Trophoblast cell (in vitro differentiated cells and primary cell): Measurements from ENCODE around the gene AOX1.

ENCODE experiments used
- DNase-seq, 2 donors: peaks; one replicate each; pipeline ENCODE4 v3.0.0-alpha.2; 2016
- H2AFZ ChIP-seq: 2 replicates; pipeline ENCODE4 v1.6.1; 2013; ENCODE audit warnings: low read length, moderate library complexity, mild to moderate bottlenecking; ENCODE audit not compliant: insufficient read depth, poor library complexity
- H2AK5ac ChIP-seq: 2 replicates; pipeline ENCODE4 v1.6.1; 2013; ENCODE audit warnings: mild to moderate bottlenecking, low read length
- H2BK120ac ChIP-seq: 2 replicates; pipeline ENCODE4 v1.6.1; 2013; ENCODE audit warnings: low read length, mild to moderate bottlenecking, moderate library complexity; ENCODE audit not compliant: insufficient read depth, poor library complexity
- H2BK12ac ChIP-seq: 2 replicates; pipeline ENCODE4 v1.6.1; 2013; ENCODE audit warnings: mild to moderate bottlenecking, low read length, moderate library complexity
- H2BK5ac ChIP-seq: 2 replicates; pipeline ENCODE4 v1.6.1; 2013; ENCODE audit warnings: low read length, low read depth, moderate library complexity, mild to moderate bottlenecking; ENCODE audit not compliant: poor library complexity
- H3K14ac ChIP-seq: 2 replicates; pipeline ENCODE4 v1.6.1; 2013; ENCODE audit warnings: mild to moderate bottlenecking, low read length
- H3K18ac ChIP-seq: 2 replicates; pipeline ENCODE4 v1.6.1; 2013; ENCODE audit warnings: mild to moderate bottlenecking, low read length
- H3K23ac ChIP-seq: 2 replicates; pipeline ENCODE4 v1.6.1; 2013; ENCODE audit warnings: low read length
- H3K27ac ChIP-seq: 2 replicates; pipeline ENCODE4 v1.5.1; 2013; ENCODE audit warnings: low read depth, mild to moderate bottlenecking, inconsistent platforms, low read length, moderate library complexity
- H3K27me3 ChIP-seq: 2 replicates; pipeline ENCODE4 v1.6.1; 2013; ENCODE audit warnings: inconsistent platforms, mild to moderate bottlenecking, low read length, moderate library complexity; ENCODE audit not compliant: insufficient read depth
- H3K36me3 ChIP-seq, 2 experiments: 1 replicate in 1 of 2; 2 replicates in 1 of 2; pipeline ENCODE4 v1.6.1; 2013; ENCODE audit warnings: low read length in 2 of 2, mild to moderate bottlenecking in 2 of 2, moderate library complexity in 1 of 2; ENCODE audit not compliant: insufficient read depth in 2 of 2, control insufficient read depth in 1 of 2
- H3K4ac ChIP-seq: 2 replicates; pipeline ENCODE4 v1.6.1; 2013; ENCODE audit warnings: low read depth, mild to moderate bottlenecking, low read length, moderate library complexity
- H3K4me1 ChIP-seq, 2 experiments: 1 replicate in 1 of 2; 2 replicates in 1 of 2; pipeline ENCODE4 v1.6.1; 2013; ENCODE audit warnings: low read length in 2 of 2, mild to moderate bottlenecking in 2 of 2, moderate library complexity in 1 of 2; ENCODE audit not compliant: insufficient read depth in 2 of 2, control insufficient read depth in 1 of 2
- H3K4me2 ChIP-seq: 2 replicates; pipeline ENCODE4 v1.6.1; 2013; ENCODE audit warnings: inconsistent platforms, mild to moderate bottlenecking, low read length, moderate library complexity
- H3K4me3 ChIP-seq: 2 replicates; pipeline ENCODE4 v1.5.1; 2013; ENCODE audit warnings: mild to moderate bottlenecking, low read depth, low read length, inconsistent platforms
- H3K79me1 ChIP-seq: one replicate; pipeline ENCODE4 v1.6.1; 2013; ENCODE audit warnings: low read length
- H3K79me2 ChIP-seq: 2 replicates; pipeline ENCODE4 v1.6.1; 2013; ENCODE audit warnings: low read length, mild to moderate bottlenecking; ENCODE audit not compliant: control insufficient read depth, insufficient read depth, poor library complexity
- H3K9ac ChIP-seq: 2 replicates; pipeline ENCODE4 v1.6.1; 2013; ENCODE audit warnings: mild to moderate bottlenecking, low read length
- H3K9me3 ChIP-seq: 2 replicates; pipeline ENCODE4 v1.6.1; 2013; ENCODE audit warnings: low read depth, mild to moderate bottlenecking, control low read depth, inconsistent platforms, low read length; ENCODE audit not compliant: insufficient read depth
- H4K12ac ChIP-seq: 2 replicates; pipeline ENCODE4 v1.6.1; 2013; ENCODE audit warnings: low read depth, mild to moderate bottlenecking, low read length, moderate library complexity
- H4K8ac ChIP-seq: 2 replicates; pipeline ENCODE4 v1.6.1; 2013; ENCODE audit warnings: low read depth, mild to moderate bottlenecking, low read length, moderate library complexity
- H4K91ac ChIP-seq: one replicate; pipeline ENCODE4 v1.6.1; 2013; ENCODE audit warnings: low read depth, mild to moderate bottlenecking, low read length, moderate library complexity
- WGBS: extraction: QIAGEN DNeasy Blood & Tissue Kit; methylation state at CpG from one replicate; pipeline ENCODE4 v1.1.7; 2013; ENCODE audit warnings: missing lambda C conversion rate; ENCODE audit not compliant: insufficient read length, insufficient coverage; ENCODE audit errors: extremely low coverage; 5-methylcytosine and 5-hydroxymethylcytosine counted together

Gene AOX1

DNA sequence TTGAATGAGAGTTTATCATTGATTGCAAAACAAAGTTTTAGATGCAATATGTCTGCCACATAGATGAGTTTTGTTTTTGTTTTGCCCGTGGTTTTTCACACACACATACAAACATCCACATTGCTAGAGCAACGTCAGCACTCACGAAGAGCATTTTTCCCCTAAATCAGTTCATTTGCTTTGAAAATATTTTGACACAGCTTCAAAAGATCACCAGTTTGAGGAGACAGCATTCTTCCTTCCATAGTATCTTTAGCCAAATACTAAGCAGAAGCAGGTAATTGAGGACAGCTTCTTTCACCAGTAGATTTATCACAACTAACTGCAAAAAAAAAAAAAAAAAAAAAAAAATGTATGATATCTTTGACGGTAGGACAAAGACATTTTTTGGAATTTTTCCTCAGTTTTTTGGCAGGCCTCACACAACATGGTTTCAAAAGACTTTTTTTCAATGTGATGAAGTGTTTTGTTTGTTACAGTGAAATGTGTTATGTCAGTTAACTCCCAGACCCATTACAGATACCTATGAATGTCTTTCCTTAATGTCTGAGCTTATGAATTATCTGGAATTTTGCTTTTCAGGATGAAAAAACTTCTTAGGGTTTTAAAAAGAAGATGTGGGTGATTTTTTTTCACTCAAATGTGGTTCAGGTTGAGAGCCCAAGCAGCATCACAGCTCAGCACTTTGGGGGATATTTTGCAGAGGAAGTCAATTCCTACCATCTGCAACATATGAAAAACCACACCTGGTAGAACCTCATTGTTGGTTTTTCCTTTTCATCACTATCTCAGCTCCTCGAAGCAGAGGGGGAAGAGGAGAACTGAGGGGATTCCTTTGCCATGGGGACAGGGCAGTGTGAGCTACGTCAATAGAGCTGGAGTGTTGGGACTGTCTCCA, 31.6 kb downstream of the AOX1 start:
- H3K27me3 ChIP-seq, result no peaks in the 10 kb centered on the region
- no peaks in the 10 kb centered on the region for H3K79me1 ChIP-seq
- no peak for DNase-seq
- H2AFZ ChIP-seq, result no peak overlapping the region
- no peak overlapping the region for H3K27ac ChIP-seq
- H2BK5ac ChIP-seq, result no peak overlapping the region
- no peak overlapping the region for H3K9ac ChIP-seq
- no peaks in the 10 kb centered on the region for H3K9me3 ChIP-seq
- H4K8ac ChIP-seq, result no peak overlapping the region
- no peak overlapping the region for H2BK120ac ChIP-seq
- H4K91ac ChIP-seq, result no peak overlapping the region
- H3K4me3 ChIP-seq, result no peak overlapping the region
- H3K4ac ChIP-seq, result no peak overlapping the region
- H3K36me3 ChIP-seq, result no peaks in the 10 kb centered on the region
- H3K79me2 ChIP-seq, result no peaks in the 10 kb centered on the region
- H4K12ac ChIP-seq, result no peak overlapping the region
- H3K4me2 ChIP-seq, result no peak overlapping the region
- no peaks in the 10 kb centered on the region for H3K4me1 ChIP-seq
- no peak overlapping the region for H2BK12ac ChIP-seq
- no peak overlapping the region for H3K23ac ChIP-seq
- H2AK5ac ChIP-seq, result no peak overlapping the region
- WGBS, result no CpG with 5 or more reads among the region's 6 CpGs
- no peak overlapping the region for H3K14ac ChIP-seq
- no peak overlapping the region for H3K18ac ChIP-seq

- Histone ChIP-seq H2AK5ac (no peak overlapping the region), H3K27ac (no peak overlapping the region), H3K36me3 (no peaks in the 10 kb centered on the region), H3K4ac (no peak overlapping the region), H4K91ac (no peak overlapping the region), H4K8ac (no peak overlapping the region), H3K18ac (no peak overlapping the region), H3K4me3 (no peak overlapping the region), H3K9me3 (no peaks in the 10 kb centered on the region), H3K27me3 (no peaks in the 10 kb centered on the region), H3K14ac (no peak overlapping the region), H3K4me1 (no peaks in the 10 kb centered on the region), H4K12ac (no peak overlapping the region), H3K9ac (no peak overlapping the region), H2AFZ (no peak overlapping the region), H3K23ac (no peak overlapping the region), H2BK5ac (no peak overlapping the region), H2BK120ac (no peak overlapping the region), H3K79me1 (no peaks in the 10 kb centered on the region), H3K79me2 (no peaks in the 10 kb centered on the region), H3K4me2 (no peak overlapping the region), H2BK12ac (no peak overlapping the region)
- WGBS, result no CpG with 5 or more reads among the region's 3 CpGs
- no peak for DNase-seq
These were observed 32.2 kb downstream of the AOX1 start for GRCh38 chr2:200618054-200618419.

DNA sequence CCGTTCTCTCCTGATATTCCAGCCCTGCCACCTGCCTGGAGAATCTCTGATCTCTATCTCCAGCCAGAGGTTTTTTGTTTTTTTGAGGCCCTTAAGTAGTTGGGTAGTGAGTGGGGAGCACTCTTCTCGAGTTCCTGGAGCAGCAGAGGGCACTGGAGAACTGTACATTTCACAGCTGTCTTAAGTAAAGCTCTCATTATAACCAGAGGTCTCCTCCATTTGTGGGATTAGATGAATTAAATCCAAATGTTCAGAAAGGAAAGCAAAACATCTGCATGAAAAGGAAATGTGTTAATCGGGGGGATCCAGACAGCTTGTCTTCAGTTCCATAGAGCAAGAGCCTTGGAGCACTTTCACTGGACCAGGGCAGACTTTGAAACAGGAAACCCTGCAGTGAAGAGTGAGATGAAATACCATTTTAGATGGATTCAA, 32.8 kb downstream of the AOX1 start:
- Histone ChIP-seq H2BK120ac (no peak overlapping the region), H2BK5ac (no peak overlapping the region), H3K4me3 (no peak overlapping the region), H3K4ac (no peak overlapping the region), H3K18ac (no peak overlapping the region), H3K9ac (no peak overlapping the region), H2BK12ac (no peak overlapping the region), H2AK5ac (no peak overlapping the region), H3K79me2 (no peaks in the 10 kb centered on the region), H3K27me3 (no peaks in the 10 kb centered on the region), H3K36me3 (no peaks in the 10 kb centered on the region), H3K4me1 (no peaks in the 10 kb centered on the region), H3K23ac (no peak overlapping the region), H2AFZ (no peak overlapping the region), H4K12ac (no peak overlapping the region), H3K27ac (no peak overlapping the region), H3K4me2 (no peak overlapping the region), H4K91ac (no peak overlapping the region), H4K8ac (no peak overlapping the region), H3K14ac (no peak overlapping the region), H3K79me1 (no peaks in the 10 kb centered on the region), H3K9me3 (no peaks in the 10 kb centered on the region)
- no peak for DNase-seq
- WGBS, result no CpG with 5 or more reads among the region's 3 CpGs

DNA sequence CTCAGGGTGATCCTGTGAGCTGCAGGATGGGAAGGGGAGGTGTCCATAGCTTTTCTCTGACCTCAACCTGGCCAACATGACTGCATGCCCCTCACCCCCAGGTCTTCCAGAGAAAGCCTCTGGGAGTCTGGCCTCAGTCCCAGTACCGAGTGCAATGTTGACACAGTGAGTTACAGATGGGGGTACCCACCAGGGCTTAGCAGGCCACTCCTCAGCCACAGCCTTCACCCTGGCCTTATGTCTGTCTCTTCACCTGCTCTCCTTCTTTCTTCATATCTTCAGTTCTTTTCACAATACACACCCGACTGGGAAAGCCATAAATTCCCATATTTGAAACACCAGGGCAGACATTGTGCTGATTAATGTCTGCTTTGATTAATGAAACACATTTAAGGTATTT, 33.5 kb downstream of the AOX1 start:
- H2BK120ac ChIP-seq, result no peak overlapping the region
- H4K12ac ChIP-seq, result no peak overlapping the region
- H3K4ac ChIP-seq, result no peak overlapping the region
- no peaks in the 10 kb centered on the region for H3K9me3 ChIP-seq
- H2BK5ac ChIP-seq, result no peak overlapping the region
- no peak overlapping the region for H3K23ac ChIP-seq
- no peak for DNase-seq
- H3K79me2 ChIP-seq, result no peaks in the 10 kb centered on the region
- no peaks in the 10 kb centered on the region for H3K4me1 ChIP-seq
- H3K79me1 ChIP-seq, result no peaks in the 10 kb centered on the region
- H3K14ac ChIP-seq, result no peak overlapping the region
- no peak overlapping the region for H3K27ac ChIP-seq
- H3K36me3 ChIP-seq, result no peaks in the 10 kb centered on the region
- H3K18ac ChIP-seq, result no peak overlapping the region
- no peak overlapping the region for H4K8ac ChIP-seq
- H2AFZ ChIP-seq, result no peak overlapping the region
- no peak overlapping the region for H3K4me2 ChIP-seq
- no peak overlapping the region for H2BK12ac ChIP-seq
- H4K91ac ChIP-seq, result no peak overlapping the region
- WGBS, result no CpG with 5 or more reads among the region's 2 CpGs
- H3K9ac ChIP-seq, result no peak overlapping the region
- no peak overlapping the region for H2AK5ac ChIP-seq
- H3K27me3 ChIP-seq, result no peaks in the 10 kb centered on the region
- H3K4me3 ChIP-seq, result no peak overlapping the region
